Hypothalamus (tissue), 51 donors: ENCODE measurements around the gene IFIT1B.

ENCODE experiments used
- DNase-seq, 51 donors: peaks; one replicate each; lab custom pipeline; 2025; lab: John Stamatoyannopoulos, UW

The IFIT1B gene

DNA sequence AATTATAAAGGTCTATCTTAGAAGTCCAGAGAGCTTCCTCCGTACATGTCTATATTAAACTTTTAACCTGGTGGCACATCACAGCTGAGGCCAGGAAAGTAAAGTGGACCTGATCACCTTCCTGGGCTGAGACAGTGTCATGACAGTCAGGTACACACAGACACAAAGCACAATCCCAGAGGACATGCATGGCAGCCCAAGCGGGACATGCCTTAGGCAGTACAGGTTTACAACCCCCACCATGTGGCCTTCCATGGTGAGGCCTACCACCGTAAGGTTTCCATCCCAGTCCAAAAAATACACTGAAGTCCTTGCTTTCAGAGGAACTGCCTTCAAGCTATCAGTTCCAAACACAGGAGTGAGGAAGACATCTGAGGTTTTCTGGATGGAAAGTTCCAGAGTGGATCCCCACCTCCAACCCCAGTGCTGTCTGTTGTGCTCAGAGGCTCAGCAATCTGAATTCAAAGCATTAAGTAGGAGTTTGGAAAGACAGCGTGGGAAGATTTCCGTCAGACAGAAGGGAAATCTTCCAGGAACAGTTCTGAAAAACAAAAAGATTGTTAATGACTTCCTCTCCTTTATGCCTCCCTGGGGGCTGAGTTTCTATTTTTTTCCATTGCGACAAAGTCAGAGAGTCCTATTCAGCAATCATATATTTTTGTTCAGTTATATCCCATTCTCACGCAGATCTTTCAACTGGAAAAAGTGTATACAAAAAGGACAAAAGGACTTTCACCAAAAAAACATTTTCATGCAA lies 30.0 kb upstream of the IFIT1B start:
- DNase-seq: peak in 1 of 51 donors; percentile 38

DNA sequence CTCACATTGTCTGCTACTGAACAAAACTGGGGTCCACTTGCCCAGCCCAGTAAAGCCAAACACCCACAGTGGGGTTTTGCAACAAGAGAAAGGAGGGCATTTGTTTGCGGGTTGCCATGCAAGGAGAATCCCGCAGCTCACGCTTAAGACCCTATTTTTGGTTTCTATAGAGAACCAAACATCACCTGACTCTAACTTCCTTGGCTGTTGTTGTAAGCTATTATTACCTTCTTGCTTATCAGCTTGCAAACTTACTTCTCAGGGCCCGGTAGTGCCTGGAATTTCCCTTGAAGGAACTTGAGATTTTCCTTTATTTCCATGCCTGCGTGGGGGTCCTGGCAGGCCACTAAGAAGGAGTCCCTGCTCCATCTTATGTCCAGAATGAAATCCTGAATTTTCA lies 29.4 kb upstream of the IFIT1B start:
- DNase-seq: no peak

DNA sequence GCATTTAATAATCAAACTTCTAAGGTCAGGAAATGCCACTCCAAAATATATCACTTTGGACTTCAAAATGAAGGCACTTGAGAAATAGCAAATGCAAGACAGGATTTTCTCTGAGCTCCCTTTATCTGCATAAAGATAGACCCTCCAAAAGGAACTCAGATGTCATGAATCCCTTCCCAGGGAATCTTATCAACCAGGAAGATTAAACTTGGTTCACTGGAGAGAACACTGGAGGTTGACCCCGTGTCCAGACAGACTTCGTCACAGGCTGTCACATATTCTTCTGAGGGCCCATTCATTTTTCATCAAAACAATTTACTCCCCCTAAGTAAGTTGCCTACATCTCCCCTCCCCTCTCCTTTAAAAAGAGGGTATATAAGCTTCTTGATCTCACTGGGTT lies 28.9 kb upstream of the IFIT1B start:
- no peak for DNase-seq

DNA sequence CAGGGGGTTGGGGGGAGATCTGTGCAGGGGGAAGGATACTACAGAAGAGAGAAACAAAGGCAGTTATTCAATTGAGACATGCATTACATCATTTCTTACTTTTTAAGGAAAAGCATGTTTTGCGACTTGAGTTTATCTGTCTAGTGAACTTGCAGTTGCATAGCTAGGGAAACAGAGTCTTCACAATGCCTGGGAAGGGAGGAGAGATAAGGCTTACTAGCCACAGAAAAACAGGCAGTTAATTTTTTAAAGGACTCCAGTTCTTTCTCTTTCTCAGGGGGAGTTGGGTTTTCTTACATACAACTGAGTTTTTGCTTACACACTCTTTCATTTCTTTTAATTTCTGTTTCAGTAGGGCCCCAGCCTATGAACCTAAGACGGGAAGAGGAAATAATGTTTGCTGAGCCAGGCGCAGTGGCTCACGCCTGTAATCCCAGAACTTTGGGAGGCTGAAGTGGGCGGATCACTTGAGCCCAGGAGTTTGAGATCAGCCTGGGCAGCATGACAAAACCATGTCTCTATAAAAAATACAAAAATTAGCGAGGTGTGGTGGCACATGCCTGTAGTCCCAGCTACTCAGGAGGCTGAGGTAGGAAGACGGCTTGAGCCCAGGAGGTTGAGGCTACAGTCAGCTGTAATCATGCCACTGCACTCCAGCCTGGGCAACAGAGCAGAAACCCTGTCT lies 27.1 kb upstream of the IFIT1B start:
- DNase-seq: peak in 1 of 51 donors; percentile 12

DNA sequence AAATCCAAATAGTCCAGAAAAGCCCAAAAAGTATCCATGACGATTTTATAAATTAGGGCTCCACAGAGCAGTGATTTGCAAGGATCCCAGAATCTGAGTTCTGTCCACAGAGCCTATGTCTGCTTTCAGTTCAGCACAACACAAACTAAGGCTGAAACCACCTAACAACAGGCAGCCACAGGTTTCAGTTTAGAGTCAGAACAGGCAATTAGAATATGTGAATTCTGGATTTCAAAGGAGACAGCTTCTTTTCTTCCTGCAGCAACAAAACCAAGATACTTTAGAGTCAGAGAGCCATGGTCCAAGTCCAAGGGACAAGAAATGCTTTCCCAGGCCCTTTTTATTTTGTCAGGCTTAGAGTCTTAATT lies 26.5 kb upstream of the IFIT1B start:
- peak in 1 of 51 donors; percentile 23 for DNase-seq

DNA sequence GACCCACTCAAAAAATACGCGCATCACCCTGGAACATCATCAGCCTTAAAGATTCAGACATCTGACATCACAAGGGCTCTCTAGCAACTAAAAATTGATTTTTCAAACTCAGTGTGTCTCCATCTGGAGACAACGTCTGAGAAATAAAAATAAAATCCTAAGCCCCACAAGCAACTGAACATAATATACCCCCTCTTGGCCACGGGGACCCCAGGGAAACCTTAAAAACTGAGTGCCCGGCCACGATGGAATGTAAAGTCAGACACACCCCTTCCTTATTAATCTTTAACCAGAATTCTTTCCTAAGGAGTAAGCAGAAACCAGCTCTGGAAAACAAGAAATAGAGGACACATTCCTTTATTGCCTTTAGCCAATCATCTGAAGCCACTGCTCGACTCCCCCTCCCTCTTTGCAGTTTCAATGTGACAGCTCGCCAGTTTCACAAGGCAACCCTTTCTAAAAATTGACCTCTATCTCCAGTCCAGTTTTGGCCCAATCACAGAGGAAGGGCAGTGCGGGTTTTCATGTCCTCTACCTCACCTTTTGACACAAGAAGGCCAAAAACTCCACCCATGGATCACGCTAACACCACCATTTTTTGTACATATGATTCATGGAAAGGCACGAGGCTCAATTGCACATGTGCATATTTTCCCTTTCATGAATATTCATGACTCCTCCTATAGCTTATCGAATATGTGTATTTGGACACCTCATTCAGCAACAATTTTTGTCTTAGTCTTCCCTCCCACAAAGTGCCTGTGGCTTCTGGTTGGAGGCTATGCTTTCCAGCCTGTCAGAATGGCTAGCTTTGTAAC lies 25.9 kb upstream of the IFIT1B start:
- DNase-seq: peak in 3 of 51 donors; percentile 14 to 40 (median 15)

DNA sequence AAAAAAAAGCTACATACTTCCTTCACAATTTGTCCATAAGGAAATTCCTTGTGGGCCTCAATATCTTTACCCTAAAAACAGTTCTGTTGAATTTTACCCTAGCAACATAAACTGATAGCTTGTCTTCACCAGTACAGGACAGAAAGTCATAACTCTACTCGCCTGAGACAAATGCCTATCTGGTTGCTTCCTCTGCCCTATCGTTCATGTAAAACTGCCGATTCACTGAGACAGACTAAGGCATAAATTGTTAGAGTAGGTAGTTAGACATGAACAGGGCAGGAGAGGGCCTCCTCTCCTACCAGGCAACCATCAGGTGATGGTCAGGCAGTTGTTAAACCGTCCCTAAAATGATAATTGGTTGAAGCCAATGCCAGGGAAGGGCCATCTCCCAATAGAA lies 25.1 kb upstream of the IFIT1B start:
- no peak for DNase-seq

DNA sequence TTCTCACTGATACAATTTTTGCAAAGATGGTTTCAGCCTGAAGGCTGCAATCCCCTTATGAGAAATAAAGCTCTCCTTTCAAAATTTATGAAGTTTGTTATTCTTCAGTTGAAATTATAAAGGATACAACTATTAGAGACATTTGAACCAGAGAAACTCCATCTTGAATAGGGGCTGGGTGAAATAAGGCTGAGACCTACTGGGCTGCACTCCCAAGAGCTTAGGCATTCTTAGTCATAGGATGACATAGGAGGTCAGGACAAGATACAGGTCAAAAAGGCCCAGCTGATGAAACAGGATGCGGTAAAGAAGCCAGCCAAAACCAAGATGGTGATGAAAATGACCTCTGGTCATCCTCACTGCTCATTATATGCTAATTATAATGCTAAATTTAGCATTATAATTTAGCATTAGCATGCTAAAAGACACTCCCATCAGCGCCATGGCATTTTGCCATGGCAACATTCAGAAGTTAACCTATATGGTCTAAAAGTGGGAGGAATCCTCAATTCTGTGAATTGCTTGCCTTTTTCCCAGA lies 22.4 kb upstream of the IFIT1B start:
- no peak for DNase-seq

DNA sequence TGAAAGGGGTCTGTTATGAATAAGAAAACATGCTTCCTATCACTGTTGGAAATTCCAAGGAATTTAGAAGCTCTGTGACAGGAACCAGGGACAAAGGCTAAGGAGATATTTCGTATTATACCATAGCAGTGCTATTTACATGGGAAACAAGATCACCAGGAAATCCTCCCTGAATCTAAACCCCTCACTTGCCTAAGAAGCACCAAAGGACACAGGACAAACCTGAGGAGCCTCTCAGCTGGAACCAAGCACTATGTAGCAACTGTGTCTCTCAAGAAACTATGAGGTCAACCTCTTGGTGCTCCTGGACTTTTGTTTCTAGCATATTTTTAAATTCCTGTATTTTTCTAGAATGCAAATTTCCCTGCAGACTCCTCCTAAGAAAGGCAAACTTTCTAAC lies 20.8 kb upstream of the IFIT1B start:
- no peak for DNase-seq

DNA sequence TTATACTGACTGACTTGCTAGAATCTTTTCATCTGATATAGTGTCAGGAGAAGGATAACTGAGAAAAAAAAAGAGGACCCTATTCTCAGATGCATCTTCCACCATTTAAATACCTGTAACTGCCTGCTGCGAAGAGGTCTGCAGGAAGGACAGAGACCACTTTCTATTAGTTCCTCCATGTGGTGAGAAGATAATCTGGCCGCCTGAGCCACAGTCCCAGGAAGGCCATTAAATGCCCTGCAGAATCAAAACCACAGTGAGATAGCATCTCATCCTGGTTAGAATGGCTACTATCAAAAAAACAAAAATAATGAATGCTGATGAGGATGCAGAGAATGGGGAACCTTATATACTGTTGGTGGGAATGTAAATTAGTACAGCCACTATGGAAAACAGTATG lies 19.9 kb upstream of the IFIT1B start:
- DNase-seq: no peak

DNA sequence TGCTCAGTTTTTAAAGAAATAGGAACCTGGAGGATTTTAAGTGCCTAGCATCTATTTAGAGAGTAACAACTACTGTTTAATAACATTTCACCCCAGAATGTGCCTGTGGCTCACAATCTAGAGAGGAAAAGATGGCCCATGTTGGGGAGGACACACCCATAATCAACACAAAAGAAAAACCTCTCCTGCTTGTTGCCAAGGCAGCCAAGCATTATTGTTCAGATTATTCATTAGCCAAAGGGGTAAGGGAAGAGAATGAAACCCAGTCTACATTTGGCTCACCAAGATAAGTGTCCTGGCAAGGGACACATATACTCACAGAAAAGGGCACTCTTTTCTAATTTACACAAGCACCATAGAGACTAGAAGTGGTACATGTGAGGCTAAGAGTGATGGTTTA lies 17.7 kb upstream of the IFIT1B start:
- DNase-seq: no peak

DNA sequence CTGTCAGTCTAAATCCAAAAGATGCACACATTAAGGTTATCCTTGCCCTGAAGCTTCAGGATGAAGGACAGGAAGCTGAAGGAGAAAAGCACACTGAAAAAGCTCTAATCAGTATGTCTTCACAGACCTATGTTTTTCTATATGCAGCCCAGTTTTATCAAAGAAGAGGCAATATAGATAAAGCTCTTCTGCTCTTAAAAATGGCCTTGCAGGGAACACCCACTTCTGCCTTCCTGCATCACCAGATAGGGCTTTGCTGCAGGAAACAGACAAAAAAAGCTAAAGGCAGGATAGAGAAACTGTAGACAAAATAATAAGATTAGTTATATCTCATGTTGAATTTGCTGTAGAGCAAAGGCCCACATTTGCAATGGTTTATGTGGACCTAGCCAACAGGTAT lies 14.9 kb upstream of the IFIT1B start:
- no peak for DNase-seq

DNA sequence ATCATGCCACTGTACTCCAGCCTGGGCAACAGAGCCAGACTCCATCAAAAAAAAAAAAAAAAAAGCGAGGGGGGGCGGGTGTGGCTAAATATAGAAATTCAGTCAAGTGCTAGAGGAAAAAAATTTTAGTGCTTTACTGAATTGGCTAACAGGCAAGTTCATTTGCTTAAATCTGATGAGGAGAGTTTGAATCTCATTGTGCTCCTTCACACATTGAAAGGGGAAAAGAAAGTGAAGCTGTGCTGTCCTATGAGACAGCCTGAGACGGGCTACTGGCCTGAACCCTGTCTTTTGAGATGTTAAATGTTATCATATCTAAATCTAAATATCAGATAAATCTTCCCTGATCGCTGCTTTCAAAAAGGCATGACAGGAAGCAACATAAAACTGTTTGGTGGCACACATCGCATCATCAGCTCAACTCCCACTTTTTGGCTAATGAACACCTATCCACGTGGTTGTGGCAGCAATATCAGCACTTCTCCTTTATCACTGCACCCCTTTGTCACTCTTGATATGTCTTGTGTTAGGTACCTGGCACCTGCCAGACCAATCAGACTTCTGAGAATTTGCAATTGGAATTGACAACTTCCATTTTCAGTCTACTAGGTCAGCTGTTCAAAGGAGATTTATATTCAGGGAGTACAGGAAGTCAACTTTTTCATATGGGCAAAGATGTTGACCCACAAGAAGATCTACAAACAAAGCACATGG lies 14.0 kb upstream of the IFIT1B start:
- no peak for DNase-seq

DNA sequence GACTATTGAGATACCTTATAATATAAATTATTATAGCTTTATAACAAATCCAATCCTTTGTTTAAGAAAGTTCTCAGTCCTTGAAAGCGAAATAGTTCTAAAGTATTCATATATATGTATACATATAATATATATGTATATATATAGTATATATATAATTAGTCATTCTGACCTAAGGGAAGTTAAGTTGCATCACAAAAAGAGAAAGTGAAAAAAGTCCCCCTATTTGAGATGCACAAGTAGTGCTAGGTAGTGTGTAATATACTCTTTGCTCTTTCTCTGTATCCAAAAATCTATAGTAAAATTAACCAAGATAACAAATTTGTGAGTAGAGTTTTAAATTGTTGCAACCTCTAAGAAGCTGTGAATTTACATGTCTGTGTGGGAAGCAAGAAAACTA lies 13.3 kb upstream of the IFIT1B start:
- no peak for DNase-seq

DNA sequence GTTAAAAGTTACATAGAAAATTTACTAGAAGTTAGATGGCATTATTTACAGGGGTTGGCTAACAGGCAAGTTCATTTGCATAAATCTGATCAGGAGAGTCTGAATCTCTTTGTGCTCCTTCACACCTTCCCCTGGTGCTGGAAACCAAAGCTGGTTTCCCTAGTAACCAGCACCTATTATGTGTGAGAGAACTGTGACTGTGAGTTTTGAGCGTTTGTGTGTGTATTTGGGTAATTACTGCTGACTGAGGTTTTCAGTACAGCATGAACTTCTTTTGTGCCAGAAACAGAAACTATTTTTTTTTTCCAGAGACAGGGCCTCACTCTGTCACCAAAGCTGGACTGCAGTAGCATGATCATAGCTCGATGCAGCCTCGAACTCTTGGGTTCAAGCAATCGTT lies 10.3 kb upstream of the IFIT1B start:
- DNase-seq: peak in 7 of 51 donors; percentile 9 to 75 (median 18)

DNA sequence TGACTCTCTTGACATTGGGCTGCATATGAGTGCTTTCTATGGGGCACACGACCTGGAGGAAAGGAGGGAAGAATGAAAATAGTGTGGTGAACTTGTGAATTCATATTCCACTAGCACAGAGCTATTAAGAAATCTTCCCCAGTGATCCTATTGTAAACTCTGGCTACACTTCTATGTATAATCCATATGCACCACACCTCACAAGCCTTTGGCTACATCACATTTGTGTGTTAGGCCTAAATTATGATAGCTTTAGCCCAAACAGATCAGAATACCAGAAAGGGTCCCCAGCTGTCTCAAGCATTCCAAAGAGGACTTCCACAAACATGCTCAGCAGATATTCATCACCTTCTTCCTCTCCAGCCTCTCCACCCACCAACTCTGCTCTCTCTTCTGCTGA lies 9.7 kb upstream of the IFIT1B start:
- DNase-seq: no peak

DNA sequence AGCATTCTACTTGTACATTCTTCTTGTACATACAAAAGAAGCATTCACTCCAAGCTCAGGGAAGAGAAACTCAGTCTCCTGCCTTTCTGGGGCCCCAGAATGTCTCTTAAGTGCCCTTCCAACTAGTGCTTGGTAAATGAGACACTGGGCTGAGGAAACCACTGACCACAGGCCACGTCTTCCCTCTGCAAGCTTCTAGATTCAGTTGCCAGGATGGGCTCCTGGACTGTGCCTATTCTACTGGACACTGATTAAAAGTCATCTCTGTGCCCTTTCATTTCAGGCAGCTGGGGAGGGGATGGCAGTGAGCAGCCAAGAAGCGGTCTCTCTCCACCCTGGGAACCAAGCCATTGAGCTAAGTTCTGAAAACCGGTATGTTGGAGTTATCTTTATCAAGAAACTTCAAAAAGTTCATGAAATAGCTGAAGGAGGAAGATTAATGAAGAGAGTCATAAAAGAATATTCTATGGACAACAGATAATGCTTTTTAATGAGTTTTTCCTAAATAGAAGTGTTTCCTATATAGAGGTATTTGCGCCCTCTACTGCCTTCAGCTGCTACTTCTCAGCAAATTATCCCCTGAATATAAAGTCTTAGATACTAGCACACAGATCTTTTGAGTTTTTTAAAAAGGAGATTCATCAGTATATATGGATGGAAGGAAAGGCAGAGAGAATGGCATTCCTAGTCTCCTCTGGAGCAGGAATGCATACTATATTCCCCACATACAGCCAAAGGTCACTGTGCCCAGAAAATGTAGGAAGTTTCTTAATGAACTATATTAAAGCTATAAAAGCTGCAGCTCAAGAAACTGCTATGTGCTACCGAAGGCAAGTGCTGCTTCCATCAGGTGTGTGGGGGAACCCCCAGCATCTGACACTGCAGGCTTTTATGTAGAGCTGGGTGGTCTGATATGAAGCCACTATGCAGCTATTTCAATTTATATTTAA lies 8.4 kb upstream of the IFIT1B start:
- DNase-seq: peak in 14 of 51 donors; percentile 13 to 62 (median 30)

DNA sequence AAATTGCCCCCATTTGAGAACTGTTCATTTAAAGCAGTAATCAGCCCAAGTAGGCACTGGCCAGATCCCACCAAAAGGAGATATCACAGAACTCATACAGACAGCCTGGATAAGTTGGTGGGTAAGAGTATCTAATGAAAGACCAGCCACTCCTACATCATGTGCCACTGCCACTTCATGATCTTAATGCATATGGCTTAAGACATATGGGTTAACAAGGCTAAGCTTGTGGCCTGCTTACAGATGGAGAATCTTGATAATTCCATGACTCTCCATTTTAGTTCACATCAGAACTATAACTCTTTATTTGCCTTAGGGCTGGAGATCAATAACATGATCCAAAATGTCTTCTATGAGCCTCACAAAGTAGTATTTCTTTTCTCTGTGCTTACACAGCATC lies 6.8 kb upstream of the IFIT1B start:
- DNase-seq: no peak

DNA sequence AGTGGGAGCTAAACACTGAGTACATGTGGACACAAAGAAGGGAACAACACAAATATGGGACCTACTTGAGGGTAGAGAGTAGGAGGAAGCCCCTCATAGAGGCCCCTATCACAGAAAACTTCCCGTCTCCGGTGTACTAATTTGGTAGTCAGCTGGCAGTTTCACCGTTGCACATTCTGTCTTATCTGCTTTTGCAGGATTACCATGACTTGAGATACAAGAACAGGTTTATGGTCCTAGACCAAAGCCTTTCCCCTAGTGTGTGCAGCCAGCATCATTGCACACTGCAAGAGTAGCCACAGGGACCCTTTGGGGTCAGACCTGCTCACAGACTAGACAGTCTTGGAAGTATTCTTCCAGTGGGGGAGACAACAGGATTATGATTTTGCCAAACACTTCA lies 5.9 kb upstream of the IFIT1B start:
- DNase-seq: no peak
